Caco-2 (cell line): ENCODE data around the gene SNAPC2. TPM values are rescaled to one million over a fixed set of nuclear protein-coding genes. Genes with fewer than 3 reads are reported as not detected.
A peak's percentile ranks its signal among the peaks of the same experiment; 100 is the strongest.

Source experiments
- BruUV-seq: library from RNA; stranded (reverse); fragments of 400-500 nt; replicated peaks from 2 replicates; lab custom pipeline; 2021; lab: Mats Ljungman, UMichigan
- CTCF ChIA-PET: fragments of 300-600 bp; sonication (Branson Sonifier 250); formaldehyde crosslinking; loops from one replicate; lab custom pipeline; 2022; ENCODE audit warnings: antibody characterized with exemption; lab: Charles Lee
- POLR2A ChIA-PET: fragments of 300-600 bp; sonication (Branson Sonifier 250); formaldehyde crosslinking; loops from one replicate; lab custom pipeline; 2022; ENCODE audit warnings: antibody characterized with exemption; lab: Charles Lee
- DNase-seq, 2 experiments: peaks; one replicate each; pipeline versions ENCODE4 v3.0.0 to v3.0.0-alpha.2; 2020 to 2022
- H3K27me3 ChIP-seq: replicated peaks from 2 replicates; pipeline ENCODE4 v1.6.0; 2011; ENCODE audit warnings: low read length; ENCODE audit not compliant: control insufficient read depth, insufficient read depth
- H3K36me3 ChIP-seq: 2 replicates; pipeline ENCODE4 v1.5.1; 2011; ENCODE audit warnings: low read length; ENCODE audit not compliant: control insufficient read depth, insufficient read depth
- H3K4me1 ChIP-seq: fragments of 250-450 bp; sonication (Bioruptor Pico); 2 replicates; pipeline ENCODE4 v1.5.1; 2020; ENCODE audit warnings: mild to moderate bottlenecking
- H3K4me3 ChIP-seq: 2 replicates; pipeline ENCODE4 v1.5.1; 2011; ENCODE audit warnings: low read depth, mild to moderate bottlenecking, control low read depth, low read length
- H3K9me3 ChIP-seq: fragments of 250-450 bp; sonication (Bioruptor Pico); 2 replicates; pipeline ENCODE4 v1.5.1; 2020; ENCODE audit warnings: mild to moderate bottlenecking, moderate library complexity
- H3K27ac Mint-ChIP-seq: one replicate; pipeline ENCODE4 v1.8.0; 2022; ENCODE audit warnings: mixed read lengths; ENCODE audit not compliant: unreplicated experiment
- H3K27me3 Mint-ChIP-seq: one replicate; pipeline ENCODE4 v1.8.0; 2022; ENCODE audit warnings: mixed read lengths; ENCODE audit not compliant: insufficient read depth, unreplicated experiment
- H3K36me3 Mint-ChIP-seq: one replicate; pipeline ENCODE4 v1.8.0; 2022; ENCODE audit warnings: mild to moderate bottlenecking, mixed read lengths; ENCODE audit not compliant: insufficient read depth, unreplicated experiment
- H3K4me1 Mint-ChIP-seq: one replicate; pipeline ENCODE4 v1.8.0; 2022; ENCODE audit warnings: low read depth, mixed read lengths; ENCODE audit not compliant: unreplicated experiment
- H3K4me3 Mint-ChIP-seq: one replicate; pipeline ENCODE4 v1.8.0; 2022; ENCODE audit warnings: mild to moderate bottlenecking, moderate library complexity, mixed read lengths; ENCODE audit not compliant: unreplicated experiment
- H3K9me3 Mint-ChIP-seq: one replicate; pipeline ENCODE4 v1.8.0; 2022; ENCODE audit warnings: mixed read lengths; ENCODE audit not compliant: unreplicated experiment
- CTCF ChIP-seq, 2 experiments: fragments of 200-600 bp in 1 of 2; IDR thresholded peaks; 1 replicate in 1 of 2; 2 replicates in 1 of 2; pipeline versions ENCODE4 v1.5.1 to v1.8.0; 2011 to 2022; ENCODE audit warnings: antibody characterized with exemption in 1 of 2, control low read depth in 1 of 2, inconsistent platforms in 1 of 2, low read depth in 1 of 2, low read length in 1 of 2, mild to moderate bottlenecking in 1 of 2, moderate library complexity in 1 of 2; ENCODE audit not compliant: insufficient read depth in 1 of 2, severe bottlenecking in 1 of 2, unreplicated experiment in 1 of 2
- intact Hi-C: fragments of 100-400 bp; cut with micrococcal nuclease; formaldehyde crosslinking; loops from one replicate; pipeline ENCODE4 v1.10.0; 2022; ENCODE audit not compliant: unreplicated experiment
- total RNA-seq: library from RNA; stranded (reverse); gene quantifications from 2 replicates; pipeline ENCODE4 v1.2.3, GENCODE V29; 2022

SNAPC2 gene
- total RNA-seq, 1 experiment from 2014 or later = 10.4 TPM

DNA sequence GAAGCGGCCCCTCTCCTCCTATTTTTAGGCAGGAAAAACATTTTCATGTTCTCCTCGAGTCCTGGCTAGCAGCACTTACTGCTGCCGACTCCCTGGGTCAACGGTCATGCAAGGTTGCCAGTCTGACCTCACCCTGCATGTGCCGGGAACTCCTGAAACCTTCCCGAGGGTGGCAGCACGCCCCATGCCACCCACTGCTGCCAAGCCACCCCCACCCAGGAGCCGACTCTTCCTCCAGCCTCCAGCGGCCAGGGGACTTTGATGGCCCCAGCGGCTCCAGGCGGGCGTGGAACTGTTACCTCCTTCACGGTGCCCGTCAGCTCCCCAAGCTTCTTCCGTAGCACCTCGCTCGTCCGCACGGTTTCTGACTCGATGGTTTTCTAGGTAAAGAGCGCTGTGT, 14.6 kb downstream of the SNAPC2 start:
- BruUV-seq = no TSS peak
- no peaks in the 10 kb centered on the region for H3K4me1 Mint-ChIP-seq
- ChIA-PET POLR2A (interaction anchor here (1.2 kb wide), 1 partner anchor 9 kb away, joined by 7 read pairs; the partner anchor contains the start of gene TIMM44), CTCF (no interaction called here)
- H3K36me3 ChIP-seq = peaks cover 1% of the 10 kb centered on the region; the same call in 1 of the 2 replicates
- H3K4me3 ChIP-seq = no peak overlapping the region
- H3K9me3 ChIP-seq = no peaks in the 10 kb centered on the region
- H3K4me1 ChIP-seq = no peaks in the 10 kb centered on the region; the same call in 1 of the 2 replicates
- no peaks in the 10 kb centered on the region for H3K27me3 ChIP-seq
- intact Hi-C loops = no loop called here
- no peak overlapping the region for H3K4me3 Mint-ChIP-seq
- no peak overlapping the region for H3K27ac Mint-ChIP-seq
- no peaks in the 10 kb centered on the region for H3K9me3 Mint-ChIP-seq
- TF ChIP-seq CTCF (IDR thresholded peaks at IDR 0.05; ENCODE audit: insufficient read depth in 1 of 2, low read depth in 1 of 2, low read length in 1 of 2, severe bottlenecking in 1 of 2, unreplicated experiment in 1 of 2) = no peak
- no peak for DNase-seq
- no peaks in the 10 kb centered on the region for H3K27me3 Mint-ChIP-seq
- peaks cover 81% of the 10 kb centered on the region for H3K36me3 Mint-ChIP-seq

DNA sequence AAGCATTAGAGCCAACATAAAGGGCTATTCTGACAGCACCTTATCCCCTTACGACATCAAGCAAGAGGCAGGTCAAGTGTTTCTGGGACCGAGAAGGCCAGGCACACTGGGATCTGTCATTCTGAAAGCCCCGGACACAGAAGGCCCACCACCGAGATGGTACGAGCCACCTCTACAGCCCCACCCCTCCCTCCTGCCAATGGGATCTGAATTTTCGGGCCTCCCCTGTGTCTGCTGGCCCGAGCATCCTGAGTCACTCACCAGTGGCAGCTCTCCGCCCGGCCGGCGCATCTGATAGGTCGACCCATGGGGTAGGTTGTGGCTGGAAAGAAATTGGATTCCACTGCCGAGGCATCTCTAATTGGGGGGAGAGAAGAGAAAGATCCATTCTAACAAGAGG, 20.7 kb downstream of the SNAPC2 start:
- H3K4me1 ChIP-seq = no peaks in the 10 kb centered on the region; the same call in 1 of the 2 replicates
- ChIA-PET CTCF (interaction anchor here (0.6 to 0.7 kb wide), 2 partner anchors 20 to 229 kb away, joined by 3 to 4 read pairs; partner anchors contain the start of gene SNAPC2), POLR2A (no interaction called here)
- peaks cover 3% of the 10 kb centered on the region for H3K36me3 ChIP-seq
- H3K9me3 ChIP-seq = no peaks in the 10 kb centered on the region
- peak overlapping the region; percentile 42 for H3K27ac Mint-ChIP-seq
- DNase-seq = no peak
- no peak overlapping the region for H3K4me3 ChIP-seq
- no peaks in the 10 kb centered on the region for H3K27me3 ChIP-seq
- no peaks in the 10 kb centered on the region for H3K9me3 Mint-ChIP-seq
- peaks cover 6% of the 10 kb centered on the region for H3K4me1 Mint-ChIP-seq
- no peaks in the 10 kb centered on the region for H3K27me3 Mint-ChIP-seq
- no TSS peak for BruUV-seq
- intact Hi-C loops = loop anchor here (10.0 kb wide), 1 partner anchor 214 kb away; no protein-coding TSS in a partner anchor
- H3K4me3 Mint-ChIP-seq = no peak overlapping the region
- H3K36me3 Mint-ChIP-seq = peaks cover 83% of the 10 kb centered on the region
- TF ChIP-seq CTCF (IDR thresholded peaks at IDR 0.05; ENCODE audit: insufficient read depth in 1 of 2, low read depth in 1 of 2, low read length in 1 of 2, severe bottlenecking in 1 of 2, unreplicated experiment in 1 of 2) = no peak

DNA sequence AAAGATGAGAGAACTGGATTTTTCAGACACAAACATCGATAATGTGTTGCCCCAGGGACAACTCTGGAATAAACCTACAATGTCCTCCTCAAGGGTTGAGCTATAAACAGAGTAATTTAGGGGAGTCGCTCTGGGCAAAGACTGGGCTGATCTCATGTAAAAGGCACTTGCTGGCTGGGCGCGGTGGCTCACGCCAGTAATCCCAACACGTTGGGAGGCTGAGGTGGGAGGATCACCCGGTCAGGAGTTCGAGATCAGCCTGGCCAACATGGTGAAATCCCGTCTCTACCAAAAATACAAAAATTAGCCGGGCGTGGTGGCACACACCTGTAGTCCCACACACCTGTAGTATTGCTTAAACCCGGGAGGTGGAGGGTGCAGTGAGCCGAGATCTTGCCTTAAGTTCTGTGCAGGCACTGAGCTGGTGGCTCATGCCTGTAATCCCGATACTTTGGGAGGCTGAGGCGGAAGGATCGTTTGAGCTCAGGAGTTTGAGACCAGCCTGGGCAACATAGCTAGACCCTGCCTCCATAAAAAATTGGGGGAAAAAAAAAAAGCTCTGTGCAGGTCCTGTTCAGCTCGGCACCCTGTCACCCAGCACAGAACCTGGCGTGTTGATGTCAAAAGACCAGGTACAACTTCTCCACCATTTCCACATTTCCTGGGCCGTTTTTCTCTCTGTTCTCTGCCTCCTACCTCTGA, 21.9 kb downstream of the SNAPC2 start:
- TF ChIP-seq CTCF (IDR thresholded peaks at IDR 0.05; ENCODE audit: insufficient read depth in 1 of 2, low read depth in 1 of 2, low read length in 1 of 2, severe bottlenecking in 1 of 2, unreplicated experiment in 1 of 2) = no peak
- Histone ChIP-seq H3K9me3 (no peaks in the 10 kb centered on the region), H3K4me1 (no peaks in the 10 kb centered on the region; the same call in 1 of the 2 replicates), H3K36me3 (peaks cover 3% of the 10 kb centered on the region), H3K4me3 (peak overlapping the region; percentile 89), H3K27me3 (no peaks in the 10 kb centered on the region)
- Mint-ChIP-seq H3K4me3 (peak overlapping the region; percentile 92), H3K27me3 (no peaks in the 10 kb centered on the region), H3K36me3 (peaks cover 77% of the 10 kb centered on the region), H3K4me1 (peaks cover 6% of the 10 kb centered on the region), H3K9me3 (no peaks in the 10 kb centered on the region), H3K27ac (peak overlapping the region; percentile 95)
- intact Hi-C loops = loop anchor here (10.0 kb wide), 1 partner anchor 213 kb away; no protein-coding TSS in a partner anchor
- CTCF ChIA-PET = interaction anchor here (0.7 kb wide), 1 partner anchor 52 kb away, joined by 3 read pairs; no protein-coding TSS in a partner anchor
- no peak for DNase-seq
- POLR2A ChIA-PET = no interaction called here
- BruUV-seq = TSS peak; percentile 31
